Measurements from ENCODE around the gene USP17L29. TPM values are rescaled to one million over a fixed set of nuclear protein-coding genes. Genes with fewer than 3 reads are reported as not detected.
"Not testable (repeated sequence)": the region's sequence is repeated elsewhere in the genome, so short reads cannot be mapped to it uniquely, and the experiment has no call there.

Gene USP17L29, protein sequence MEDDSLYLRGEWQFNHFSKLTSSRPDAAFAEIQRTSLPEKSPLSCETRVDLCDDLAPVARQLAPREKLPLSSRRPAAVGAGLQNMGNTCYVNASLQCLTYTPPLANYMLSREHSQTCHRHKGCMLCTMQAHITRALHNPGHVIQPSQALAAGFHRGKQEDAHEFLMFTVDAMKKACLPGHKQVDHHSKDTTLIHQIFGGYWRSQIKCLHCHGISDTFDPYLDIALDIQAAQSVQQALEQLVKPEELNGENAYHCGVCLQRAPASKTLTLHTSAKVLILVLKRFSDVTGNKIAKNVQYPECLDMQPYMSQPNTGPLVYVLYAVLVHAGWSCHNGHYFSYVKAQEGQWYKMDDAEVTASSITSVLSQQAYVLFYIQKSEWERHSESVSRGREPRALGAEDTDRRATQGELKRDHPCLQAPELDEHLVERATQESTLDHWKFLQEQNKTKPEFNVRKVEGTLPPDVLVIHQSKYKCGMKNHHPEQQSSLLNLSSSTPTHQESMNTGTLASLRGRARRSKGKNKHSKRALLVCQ
- total RNA-seq (2014; rRNA removed; shearing (Covaris generic); ENCODE audit: low replicate concordance): not detected in 2 replicates

DNA sequence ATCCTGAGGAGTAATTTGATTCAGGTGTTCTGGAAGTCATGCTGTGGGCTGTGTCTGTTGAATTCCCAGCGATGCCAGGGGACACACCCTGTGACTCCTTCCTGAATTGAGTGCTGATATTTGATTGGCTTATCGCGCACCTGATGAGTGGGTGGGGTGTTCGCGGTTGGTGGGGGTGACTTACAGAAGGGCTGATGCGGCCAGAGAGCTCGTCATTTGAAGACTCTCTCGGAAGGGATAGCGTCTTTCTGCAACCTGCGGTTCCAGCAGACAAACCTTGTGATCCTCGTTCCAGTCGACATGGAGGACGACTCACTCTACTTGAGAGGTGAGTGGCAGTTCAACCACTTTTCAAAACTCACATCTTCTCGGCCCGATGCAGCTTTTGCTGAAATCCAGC, at the start of gene USP17L29:
Gene USP17L29, plus strand, starts transcription at position 301 of the 400 bp plus-strand sequence. Its CDS starts 0 bp downstream, at position 301.
- not testable (repeated sequence) for H4K20me1 ChIP-seq (ENCODE audit: insufficient read depth, low read depth, low read length); H3K4me3 ChIP-seq (ENCODE audit: low read length); H3K9ac ChIP-seq (ENCODE audit: low read length); H3K9me2 ChIP-seq (replicated peaks; ENCODE audit: insufficient read depth, low read length); H3K4me2 ChIP-seq (ENCODE audit: low read depth, low read length, poor library complexity, severe bottlenecking); DNase-seq; H3K79me2 ChIP-seq (ENCODE audit: low read length); H3K4me1 ChIP-seq (ENCODE audit: low read length); H2AFZ ChIP-seq (ENCODE audit: low read length); H3K27ac ChIP-seq (ENCODE audit: low read length); H3K9me3 ChIP-seq (ENCODE audit: low read length); H3K27me3 ChIP-seq (ENCODE audit: low read length); H3K36me3 ChIP-seq (ENCODE audit: insufficient read depth, low read length)

DNA sequence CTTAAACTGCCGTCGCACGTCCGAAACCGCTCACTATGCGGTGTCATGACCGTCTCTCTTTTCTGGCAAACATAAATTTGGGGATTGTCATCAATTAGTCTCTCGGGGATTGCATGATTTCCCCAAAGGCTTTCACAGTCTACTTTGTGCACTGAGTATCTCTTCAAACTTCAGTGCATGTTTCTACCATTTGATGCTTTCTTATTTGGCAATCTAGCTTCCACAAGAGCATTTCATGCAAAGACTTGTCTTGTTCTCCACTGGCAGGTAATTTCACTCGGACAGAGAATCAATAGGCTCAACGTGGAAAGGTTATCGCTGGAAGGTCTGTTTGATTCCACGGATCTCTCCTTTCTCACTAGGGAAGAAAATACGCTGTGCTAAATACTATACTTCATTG, 29.2 kb upstream of the USP17L29 start:
- not testable (repeated sequence) for H3K9me2 ChIP-seq (replicated peaks; ENCODE audit: insufficient read depth, low read length); H3K4me1 ChIP-seq (ENCODE audit: low read length); H3K4me3 ChIP-seq (ENCODE audit: low read length); H3K36me3 ChIP-seq (ENCODE audit: insufficient read depth, low read length); H3K9me3 ChIP-seq (ENCODE audit: low read length); H3K27me3 ChIP-seq (ENCODE audit: low read length); DNase-seq; H4K20me1 ChIP-seq (ENCODE audit: insufficient read depth, low read depth, low read length); H3K9ac ChIP-seq (ENCODE audit: low read length); H3K27ac ChIP-seq (ENCODE audit: low read length); H3K4me2 ChIP-seq (ENCODE audit: low read depth, low read length, poor library complexity, severe bottlenecking); H2AFZ ChIP-seq (ENCODE audit: low read length); H3K79me2 ChIP-seq (ENCODE audit: low read length)

DNA sequence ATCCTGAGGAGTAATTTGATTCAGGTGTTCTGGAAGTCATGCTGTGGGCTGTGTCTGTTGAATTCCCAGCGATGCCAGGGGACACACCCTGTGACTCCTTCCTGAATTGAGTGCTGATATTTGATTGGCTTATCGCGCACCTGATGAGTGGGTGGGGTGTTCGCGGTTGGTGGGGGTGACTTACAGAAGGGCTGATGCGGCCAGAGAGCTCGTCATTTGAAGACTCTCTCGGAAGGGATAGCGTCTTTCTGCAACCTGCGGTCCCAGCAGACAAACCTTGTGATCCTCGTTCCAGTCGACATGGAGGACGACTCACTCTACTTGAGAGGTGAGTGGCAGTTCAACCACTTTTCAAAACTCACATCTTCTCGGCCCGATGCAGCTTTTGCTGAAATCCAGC, 28.6 kb upstream of the USP17L29 start, which contains the start of gene USP17L24:
Gene USP17L24, plus strand, starts transcription at position 301 of the 400 bp plus-strand sequence. Its CDS starts 0 bp downstream, at position 301.
- not testable (repeated sequence) for H3K4me2 ChIP-seq (ENCODE audit: low read depth, low read length, poor library complexity, severe bottlenecking); H3K4me1 ChIP-seq (ENCODE audit: low read length); H3K4me3 ChIP-seq (ENCODE audit: low read length); DNase-seq; H3K9ac ChIP-seq (ENCODE audit: low read length); H3K79me2 ChIP-seq (ENCODE audit: low read length); H3K27ac ChIP-seq (ENCODE audit: low read length); H4K20me1 ChIP-seq (ENCODE audit: insufficient read depth, low read depth, low read length); H2AFZ ChIP-seq (ENCODE audit: low read length); H3K9me2 ChIP-seq (replicated peaks; ENCODE audit: insufficient read depth, low read length); H3K9me3 ChIP-seq (ENCODE audit: low read length); H3K36me3 ChIP-seq (ENCODE audit: insufficient read depth, low read length); H3K27me3 ChIP-seq (ENCODE audit: low read length)

DNA sequence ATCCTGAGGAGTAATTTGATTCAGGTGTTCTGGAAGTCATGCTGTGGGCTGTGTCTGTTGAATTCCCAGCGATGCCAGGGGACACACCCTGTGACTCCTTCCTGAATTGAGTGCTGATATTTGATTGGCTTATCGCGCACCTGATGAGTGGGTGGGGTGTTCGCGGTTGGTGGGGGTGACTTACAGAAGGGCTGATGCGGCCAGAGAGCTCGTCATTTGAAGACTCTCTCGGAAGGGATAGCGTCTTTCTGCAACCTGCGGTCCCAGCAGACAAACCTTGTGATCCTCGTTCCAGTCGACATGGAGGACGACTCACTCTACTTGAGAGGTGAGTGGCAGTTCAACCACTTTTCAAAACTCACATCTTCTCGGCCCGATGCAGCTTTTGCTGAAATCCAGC, 23.8 kb upstream of the USP17L29 start, which contains the start of gene USP17L25:
Gene USP17L25, plus strand, starts transcription at position 301 of the 400 bp plus-strand sequence. Its CDS starts 0 bp downstream, at position 301.
- H4K20me1 ChIP-seq (ENCODE audit: insufficient read depth, low read depth, low read length); H2AFZ ChIP-seq (ENCODE audit: low read length); H3K9ac ChIP-seq (ENCODE audit: low read length); H3K4me2 ChIP-seq (ENCODE audit: low read depth, low read length, poor library complexity, severe bottlenecking); H3K9me2 ChIP-seq (replicated peaks; ENCODE audit: insufficient read depth, low read length); H3K27ac ChIP-seq (ENCODE audit: low read length); H3K36me3 ChIP-seq (ENCODE audit: insufficient read depth, low read length); DNase-seq; H3K9me3 ChIP-seq (ENCODE audit: low read length); H3K4me3 ChIP-seq (ENCODE audit: low read length); H3K27me3 ChIP-seq (ENCODE audit: low read length); H3K79me2 ChIP-seq (ENCODE audit: low read length); H3K4me1 ChIP-seq (ENCODE audit: low read length): not testable (repeated sequence)

DNA sequence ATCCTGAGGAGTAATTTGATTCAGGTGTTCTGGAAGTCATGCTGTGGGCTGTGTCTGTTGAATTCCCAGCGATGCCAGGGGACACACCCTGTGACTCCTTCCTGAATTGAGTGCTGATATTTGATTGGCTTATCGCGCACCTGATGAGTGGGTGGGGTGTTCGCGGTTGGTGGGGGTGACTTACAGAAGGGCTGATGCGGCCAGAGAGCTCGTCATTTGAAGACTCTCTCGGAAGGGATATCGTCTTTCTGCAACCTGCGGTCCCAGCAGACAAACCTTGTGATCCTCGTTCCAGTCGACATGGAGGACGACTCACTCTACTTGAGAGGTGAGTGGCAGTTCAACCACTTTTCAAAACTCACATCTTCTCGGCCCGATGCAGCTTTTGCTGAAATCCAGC, 19.1 kb upstream of the USP17L29 start, which contains the start of gene USP17L26:
Gene USP17L26, plus strand, starts transcription at position 301 of the 400 bp plus-strand sequence. Its CDS starts 0 bp downstream, at position 301.
- H3K9me3 ChIP-seq (ENCODE audit: low read length); H2AFZ ChIP-seq (ENCODE audit: low read length); H3K9me2 ChIP-seq (replicated peaks; ENCODE audit: insufficient read depth, low read length); H3K79me2 ChIP-seq (ENCODE audit: low read length); H3K27ac ChIP-seq (ENCODE audit: low read length); H3K4me1 ChIP-seq (ENCODE audit: low read length); H3K9ac ChIP-seq (ENCODE audit: low read length); H4K20me1 ChIP-seq (ENCODE audit: insufficient read depth, low read depth, low read length); H3K4me3 ChIP-seq (ENCODE audit: low read length); DNase-seq; H3K27me3 ChIP-seq (ENCODE audit: low read length); H3K4me2 ChIP-seq (ENCODE audit: low read depth, low read length, poor library complexity, severe bottlenecking); H3K36me3 ChIP-seq (ENCODE audit: insufficient read depth, low read length): not testable (repeated sequence)

DNA sequence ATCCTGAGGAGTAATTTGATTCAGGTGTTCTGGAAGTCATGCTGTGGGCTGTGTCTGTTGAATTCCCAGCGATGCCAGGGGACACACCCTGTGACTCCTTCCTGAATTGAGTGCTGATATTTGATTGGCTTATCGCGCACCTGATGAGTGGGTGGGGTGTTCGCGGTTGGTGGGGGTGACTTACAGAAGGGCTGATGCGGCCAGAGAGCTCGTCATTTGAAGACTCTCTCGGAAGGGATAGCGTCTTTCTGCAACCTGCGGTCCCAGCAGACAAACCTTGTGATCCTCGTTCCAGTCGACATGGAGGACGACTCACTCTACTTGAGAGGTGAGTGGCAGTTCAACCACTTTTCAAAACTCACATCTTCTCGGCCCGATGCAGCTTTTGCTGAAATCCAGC, 14.3 kb upstream of the USP17L29 start, which contains the start of gene USP17L5:
Gene USP17L5, plus strand, starts transcription at position 301 of the 400 bp plus-strand sequence. Its CDS starts 0 bp downstream, at position 301.
- not testable (repeated sequence) for DNase-seq; H3K4me1 ChIP-seq (ENCODE audit: low read length); H2AFZ ChIP-seq (ENCODE audit: low read length); H3K79me2 ChIP-seq (ENCODE audit: low read length); H4K20me1 ChIP-seq (ENCODE audit: insufficient read depth, low read depth, low read length); H3K36me3 ChIP-seq (ENCODE audit: insufficient read depth, low read length); H3K27me3 ChIP-seq (ENCODE audit: low read length); H3K9ac ChIP-seq (ENCODE audit: low read length); H3K27ac ChIP-seq (ENCODE audit: low read length); H3K4me2 ChIP-seq (ENCODE audit: low read depth, low read length, poor library complexity, severe bottlenecking); H3K9me2 ChIP-seq (replicated peaks; ENCODE audit: insufficient read depth, low read length); H3K9me3 ChIP-seq (ENCODE audit: low read length); H3K4me3 ChIP-seq (ENCODE audit: low read length)

DNA sequence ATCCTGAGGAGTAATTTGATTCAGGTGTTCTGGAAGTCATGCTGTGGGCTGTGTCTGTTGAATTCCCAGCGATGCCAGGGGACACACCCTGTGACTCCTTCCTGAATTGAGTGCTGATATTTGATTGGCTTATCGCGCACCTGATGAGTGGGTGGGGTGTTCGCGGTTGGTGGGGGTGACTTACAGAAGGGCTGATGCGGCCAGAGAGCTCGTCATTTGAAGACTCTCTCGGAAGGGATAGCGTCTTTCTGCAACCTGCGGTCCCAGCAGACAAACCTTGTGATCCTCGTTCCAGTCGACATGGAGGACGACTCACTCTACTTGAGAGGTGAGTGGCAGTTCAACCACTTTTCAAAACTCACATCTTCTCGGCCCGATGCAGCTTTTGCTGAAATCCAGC, 9.6 kb upstream of the USP17L29 start, which contains the start of gene USP17L27:
Gene USP17L27, plus strand, starts transcription at position 301 of the 400 bp plus-strand sequence. Its CDS starts 0 bp downstream, at position 301.
- H3K9ac ChIP-seq (ENCODE audit: low read length); H3K27ac ChIP-seq (ENCODE audit: low read length); H3K9me2 ChIP-seq (replicated peaks; ENCODE audit: insufficient read depth, low read length); H3K79me2 ChIP-seq (ENCODE audit: low read length); H3K4me1 ChIP-seq (ENCODE audit: low read length); H3K4me3 ChIP-seq (ENCODE audit: low read length); H3K36me3 ChIP-seq (ENCODE audit: insufficient read depth, low read length); H3K4me2 ChIP-seq (ENCODE audit: low read depth, low read length, poor library complexity, severe bottlenecking); H2AFZ ChIP-seq (ENCODE audit: low read length); DNase-seq; H3K27me3 ChIP-seq (ENCODE audit: low read length); H3K9me3 ChIP-seq (ENCODE audit: low read length); H4K20me1 ChIP-seq (ENCODE audit: insufficient read depth, low read depth, low read length): not testable (repeated sequence)

DNA sequence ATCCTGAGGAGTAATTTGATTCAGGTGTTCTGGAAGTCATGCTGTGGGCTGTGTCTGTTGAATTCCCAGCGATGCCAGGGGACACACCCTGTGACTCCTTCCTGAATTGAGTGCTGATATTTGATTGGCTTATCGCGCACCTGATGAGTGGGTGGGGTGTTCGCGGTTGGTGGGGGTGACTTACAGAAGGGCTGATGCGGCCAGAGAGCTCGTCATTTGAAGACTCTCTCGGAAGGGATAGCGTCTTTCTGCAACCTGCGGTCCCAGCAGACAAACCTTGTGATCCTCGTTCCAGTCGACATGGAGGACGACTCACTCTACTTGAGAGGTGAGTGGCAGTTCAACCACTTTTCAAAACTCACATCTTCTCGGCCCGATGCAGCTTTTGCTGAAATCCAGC, 4.8 kb upstream of the USP17L29 start, which contains the start of gene USP17L28:
Gene USP17L28, plus strand, starts transcription at position 301 of the 400 bp plus-strand sequence. Its CDS starts 0 bp downstream, at position 301.
- not testable (repeated sequence) for H3K4me2 ChIP-seq (ENCODE audit: low read depth, low read length, poor library complexity, severe bottlenecking); H4K20me1 ChIP-seq (ENCODE audit: insufficient read depth, low read depth, low read length); H3K79me2 ChIP-seq (ENCODE audit: low read length); H3K9me3 ChIP-seq (ENCODE audit: low read length); H2AFZ ChIP-seq (ENCODE audit: low read length); DNase-seq; H3K9me2 ChIP-seq (replicated peaks; ENCODE audit: insufficient read depth, low read length); H3K27me3 ChIP-seq (ENCODE audit: low read length); H3K27ac ChIP-seq (ENCODE audit: low read length); H3K4me3 ChIP-seq (ENCODE audit: low read length); H3K36me3 ChIP-seq (ENCODE audit: insufficient read depth, low read length); H3K9ac ChIP-seq (ENCODE audit: low read length); H3K4me1 ChIP-seq (ENCODE audit: low read length)

All from Karpas-422 (cell line).